Mucosa of stomach (tissue), 1 donor: ENCODE measurements around the gene TCERG1L.

Source experiments
- H3K27me3 ChIP-seq: one replicate; pipeline ENCODE4 v1.7.0; 2013; ENCODE audit warnings: mild to moderate bottlenecking, low read length; ENCODE audit not compliant: control insufficient read depth, insufficient read depth
- H3K36me3 ChIP-seq: one replicate; pipeline ENCODE4 v1.7.0; 2013; ENCODE audit warnings: low read length; ENCODE audit not compliant: control insufficient read depth, insufficient read depth
- H3K4me1 ChIP-seq: one replicate; pipeline ENCODE4 v1.7.0; 2013; ENCODE audit warnings: mild to moderate bottlenecking, low read length; ENCODE audit not compliant: control insufficient read depth, insufficient read depth
- H3K4me3 ChIP-seq: one replicate; pipeline ENCODE4 v1.7.0; 2013; ENCODE audit warnings: low read length
- H3K9ac ChIP-seq: one replicate; pipeline ENCODE4 v1.7.0; 2013; ENCODE audit warnings: mild to moderate bottlenecking, low read length, moderate library complexity
- H3K9me3 ChIP-seq: one replicate; pipeline ENCODE4 v1.7.0; 2013; ENCODE audit warnings: mild to moderate bottlenecking, low read length, moderate library complexity; ENCODE audit not compliant: control insufficient read depth
- donor health status: Pancreatic carcinoma.

The TCERG1L gene

GRCh38 chr10:131250454-131251145 is 60.9 kb downstream of the TCERG1L start:
- Histone ChIP-seq H3K27me3 (peaks cover 3% of the 10 kb centered on the region), H3K4me1 (no peaks in the 10 kb centered on the region), H3K9me3 (no peaks in the 10 kb centered on the region), H3K4me3 (no peak overlapping the region), H3K9ac (no peak overlapping the region), H3K36me3 (no peaks in the 10 kb centered on the region)

DNA sequence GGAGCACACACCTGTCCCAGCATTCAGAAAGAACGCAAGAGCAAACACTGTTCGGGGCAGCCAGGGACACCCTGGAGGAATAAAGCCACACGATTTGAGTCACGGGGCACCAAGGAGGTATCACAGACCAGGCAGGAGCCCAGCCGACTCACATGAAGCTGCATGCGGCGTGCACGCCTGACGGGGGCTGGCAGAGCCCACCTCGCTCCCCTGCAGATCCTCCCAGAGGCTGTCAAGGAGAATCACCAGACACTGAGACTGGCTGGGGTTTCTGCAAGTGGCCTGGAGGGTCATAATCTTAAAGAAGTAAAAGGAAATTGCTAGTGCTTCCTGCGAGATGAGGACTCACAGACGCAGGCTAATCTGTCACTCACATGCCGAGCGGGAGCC is 61.6 kb downstream of the TCERG1L start:
- H3K27me3 ChIP-seq = peaks cover 3% of the 10 kb centered on the region

DNA sequence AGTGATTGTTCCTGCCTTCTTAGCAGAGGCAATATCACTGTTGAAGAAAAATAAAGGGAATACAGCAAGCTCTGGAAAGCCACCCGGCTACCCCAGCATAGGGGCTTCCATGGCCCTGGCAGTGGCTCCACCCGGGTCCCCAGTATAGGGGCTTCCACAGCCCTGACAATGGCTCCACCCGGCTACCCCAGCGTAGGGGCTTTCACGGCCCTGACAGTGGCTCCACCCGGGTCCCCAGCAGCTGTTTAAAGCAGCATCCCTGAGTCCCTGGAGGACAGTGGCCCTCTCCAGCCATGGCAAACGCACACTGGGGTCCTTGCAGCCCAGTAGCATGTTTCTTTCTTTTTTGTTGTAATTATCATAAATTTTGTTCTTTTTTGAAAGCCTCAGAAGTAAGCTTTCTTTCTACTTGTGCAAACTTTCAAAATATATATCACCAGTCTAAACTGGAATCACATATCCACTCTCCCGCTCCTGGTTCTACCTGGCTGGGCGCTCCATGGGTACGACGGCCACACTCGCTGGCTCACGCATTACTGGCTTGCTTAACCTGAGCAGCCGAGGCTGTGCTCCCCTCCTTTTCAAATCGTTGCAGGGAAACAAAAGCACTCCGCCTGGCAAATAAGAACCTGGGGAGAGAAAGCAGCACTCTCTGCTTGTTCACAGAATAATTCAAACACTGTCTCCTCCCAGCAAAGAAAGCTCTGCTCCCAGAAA is 62.1 kb downstream of the TCERG1L start:
- no peaks in the 10 kb centered on the region for H3K9me3 ChIP-seq
- H3K9ac ChIP-seq = no peak overlapping the region
- H3K36me3 ChIP-seq = no peaks in the 10 kb centered on the region
- H3K27me3 ChIP-seq = peaks cover 3% of the 10 kb centered on the region
- no peaks in the 10 kb centered on the region for H3K4me1 ChIP-seq
- H3K4me3 ChIP-seq = no peak overlapping the region

More for the DNA sequence above, 61.6 kb downstream of the TCERG1L start:
- Histone ChIP-seq H3K36me3 (no peaks in the 10 kb centered on the region), H3K4me3 (no peak overlapping the region), H3K9ac (no peak overlapping the region), H3K4me1 (no peaks in the 10 kb centered on the region), H3K9me3 (no peaks in the 10 kb centered on the region)

GRCh38 chr10:131248376-131249165 is 63.0 kb downstream of the TCERG1L start:
- peaks cover 3% of the 10 kb centered on the region for H3K27me3 ChIP-seq
- no peaks in the 10 kb centered on the region for H3K9me3 ChIP-seq

DNA sequence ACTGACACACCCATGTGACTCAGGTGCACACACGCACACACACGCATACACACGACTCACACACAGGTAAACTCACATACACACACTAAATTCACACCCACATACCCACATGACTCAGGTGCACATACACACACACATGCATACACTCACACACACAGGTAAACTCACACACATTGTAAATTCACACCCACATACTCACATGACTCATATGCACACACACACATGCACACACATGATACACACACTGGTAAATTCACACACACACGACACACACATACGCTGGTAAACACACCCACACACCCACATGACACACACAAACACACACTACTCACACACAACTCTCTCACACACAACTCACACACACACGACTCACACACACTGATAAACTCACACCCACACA is 63.6 kb downstream of the TCERG1L start:
- Histone ChIP-seq H3K9ac (no peak overlapping the region), H3K9me3 (no peaks in the 10 kb centered on the region), H3K27me3 (peaks cover 3% of the 10 kb centered on the region), H3K4me3 (no peak overlapping the region), H3K36me3 (no peaks in the 10 kb centered on the region), H3K4me1 (no peaks in the 10 kb centered on the region)

More at GRCh38 chr10:131248376-131249165, 63.0 kb downstream of the TCERG1L start:
- H3K4me3 ChIP-seq = no peak overlapping the region
- no peaks in the 10 kb centered on the region for H3K4me1 ChIP-seq
- no peak overlapping the region for H3K9ac ChIP-seq
- no peaks in the 10 kb centered on the region for H3K36me3 ChIP-seq

GRCh38 chr10:131246775-131247174 is 64.7 kb downstream of the TCERG1L start:
- peaks cover 3% of the 10 kb centered on the region for H3K27me3 ChIP-seq
- H3K4me3 ChIP-seq = no peak overlapping the region
- H3K4me1 ChIP-seq = no peaks in the 10 kb centered on the region

GRCh38 chr10:131246089-131246488 is 65.4 kb downstream of the TCERG1L start:
- Histone ChIP-seq H3K9ac (no peak overlapping the region), H3K9me3 (no peaks in the 10 kb centered on the region), H3K36me3 (no peaks in the 10 kb centered on the region), H3K4me3 (no peak overlapping the region), H3K27me3 (peaks cover 3% of the 10 kb centered on the region), H3K4me1 (no peaks in the 10 kb centered on the region)

More at GRCh38 chr10:131246775-131247174, 64.7 kb downstream of the TCERG1L start:
- no peak overlapping the region for H3K9ac ChIP-seq
- no peaks in the 10 kb centered on the region for H3K9me3 ChIP-seq
- H3K36me3 ChIP-seq = no peaks in the 10 kb centered on the region

DNA sequence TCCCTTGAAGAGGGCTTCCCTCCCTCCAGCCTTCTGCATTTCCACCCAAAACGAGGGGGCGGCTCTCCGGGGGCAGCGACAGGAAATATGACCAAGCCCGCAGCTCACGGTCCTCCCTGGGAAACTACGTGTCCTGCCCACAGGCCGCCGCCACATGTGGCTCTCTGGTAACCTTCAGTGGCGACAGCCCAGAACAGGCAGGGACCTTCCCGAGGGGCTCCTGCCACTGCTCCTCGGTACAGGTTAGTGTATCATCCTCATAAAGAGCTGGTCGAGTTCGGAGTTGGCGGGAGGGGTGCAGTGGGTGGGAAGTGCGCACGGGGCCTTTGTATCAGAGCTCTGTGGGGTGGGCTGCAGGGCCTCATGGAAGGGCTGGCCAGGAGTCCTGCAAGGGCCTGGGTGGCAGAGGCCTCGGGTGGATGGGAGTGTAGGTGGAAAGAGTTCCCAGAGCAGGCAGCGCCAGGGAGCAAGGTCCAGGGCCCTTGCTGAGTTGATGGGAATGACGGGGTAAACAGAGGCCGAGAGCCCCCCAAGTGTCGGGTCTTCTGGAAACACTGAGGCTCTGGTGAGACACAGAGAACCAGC is 66.0 kb downstream of the TCERG1L start:
- peaks cover 3% of the 10 kb centered on the region for H3K27me3 ChIP-seq
- no peak overlapping the region for H3K4me3 ChIP-seq
- no peak overlapping the region for H3K9ac ChIP-seq
- H3K9me3 ChIP-seq = no peaks in the 10 kb centered on the region
- H3K36me3 ChIP-seq = no peaks in the 10 kb centered on the region
- H3K4me1 ChIP-seq = no peaks in the 10 kb centered on the region

DNA sequence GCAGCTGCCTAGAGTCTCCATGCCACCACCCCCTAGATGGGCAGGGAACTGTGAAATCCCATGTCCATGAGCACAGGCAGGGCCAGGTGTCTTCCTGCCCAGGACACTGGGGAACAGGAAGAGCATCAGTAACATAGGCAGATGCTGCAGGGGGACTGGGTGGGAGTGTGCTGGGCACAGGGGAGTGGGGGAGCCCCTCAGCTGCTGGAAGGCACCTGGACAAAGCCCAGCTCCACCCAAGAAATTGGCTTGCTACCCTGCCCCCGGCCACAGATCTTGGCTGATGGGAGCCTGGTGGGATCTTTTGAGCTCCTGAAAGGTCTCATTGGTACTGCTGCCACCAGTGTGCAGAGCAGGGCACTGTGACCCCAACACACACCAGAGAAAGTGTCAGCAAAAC is 66.7 kb downstream of the TCERG1L start:
- H3K9ac ChIP-seq = no peak overlapping the region
- no peaks in the 10 kb centered on the region for H3K4me1 ChIP-seq
- H3K36me3 ChIP-seq = no peaks in the 10 kb centered on the region
- peaks cover 3% of the 10 kb centered on the region for H3K27me3 ChIP-seq
- no peaks in the 10 kb centered on the region for H3K9me3 ChIP-seq
- no peak overlapping the region for H3K4me3 ChIP-seq

DNA sequence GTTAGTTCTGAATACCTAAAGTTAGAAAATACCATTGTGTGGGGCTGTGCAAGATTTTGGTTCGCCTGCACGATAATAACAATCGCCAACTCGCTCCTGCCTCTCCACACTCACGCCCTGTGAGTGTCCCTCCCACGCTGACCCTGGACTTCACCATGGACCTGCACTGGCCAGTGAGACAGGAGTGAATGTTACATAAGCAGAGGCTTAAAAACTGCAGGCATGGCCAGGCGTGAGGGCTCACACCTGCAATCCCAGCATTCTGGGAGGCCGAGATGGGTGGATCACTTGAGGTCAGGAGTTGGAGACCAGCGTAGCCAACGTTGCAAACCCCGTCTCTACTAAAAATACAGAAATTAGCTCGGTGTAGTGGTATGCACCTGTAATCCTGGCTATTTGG is 68.4 kb downstream of the TCERG1L start:
- H3K9me3 ChIP-seq = no peaks in the 10 kb centered on the region
- no peak overlapping the region for H3K9ac ChIP-seq
- H3K4me1 ChIP-seq = no peaks in the 10 kb centered on the region
- no peak overlapping the region for H3K4me3 ChIP-seq
- H3K27me3 ChIP-seq = no peaks in the 10 kb centered on the region
- H3K36me3 ChIP-seq = no peaks in the 10 kb centered on the region

GRCh38 chr10:131242007-131242406 is 69.5 kb downstream of the TCERG1L start:
- H3K9ac ChIP-seq = no peak overlapping the region
- no peaks in the 10 kb centered on the region for H3K27me3 ChIP-seq
- H3K4me3 ChIP-seq = no peak overlapping the region
- no peaks in the 10 kb centered on the region for H3K4me1 ChIP-seq
- no peaks in the 10 kb centered on the region for H3K9me3 ChIP-seq
- no peaks in the 10 kb centered on the region for H3K36me3 ChIP-seq

DNA sequence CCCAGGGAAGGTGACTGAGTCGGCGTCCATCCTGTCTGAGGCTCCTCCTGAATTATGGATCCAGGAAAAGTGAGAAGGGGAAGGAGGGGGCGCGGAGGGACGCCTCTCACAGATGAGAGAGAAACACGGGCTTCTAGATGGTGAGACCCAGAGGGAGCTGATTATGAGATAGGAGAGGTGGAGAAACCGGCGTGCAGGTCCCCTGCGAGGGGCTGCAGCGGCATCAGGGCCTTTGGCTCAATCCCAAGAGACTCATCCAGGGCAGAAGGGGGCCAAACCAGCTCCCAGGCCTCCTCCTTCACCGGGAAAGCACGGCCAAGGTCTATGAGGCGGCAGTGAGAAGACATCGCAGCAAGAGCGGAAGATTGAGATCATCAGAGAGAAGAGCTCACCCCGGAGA is 70.8 kb downstream of the TCERG1L start:
- H3K36me3 ChIP-seq = no peaks in the 10 kb centered on the region
- H3K27me3 ChIP-seq = no peaks in the 10 kb centered on the region
- no peaks in the 10 kb centered on the region for H3K4me1 ChIP-seq
- no peak overlapping the region for H3K4me3 ChIP-seq
- H3K9me3 ChIP-seq = no peaks in the 10 kb centered on the region
- no peak overlapping the region for H3K9ac ChIP-seq
